HG02571 (cell line): ENCODE measurements around the gene RFFL.
"Not testable (repeated sequence)": the region's sequence is repeated elsewhere in the genome, so short reads cannot be mapped to it uniquely, and the experiment has no call there.

Experiments used
- ATAC-seq: cut with Tn5 transposase; IDR thresholded peaks from one replicate; pipeline ENCODE4 v1.9.1; 2021; ENCODE audit warnings: mild to moderate bottlenecking, moderate library complexity; ENCODE audit not compliant: unreplicated experiment

Gene RFFL

GRCh38 chr17:35063514-35064223, at the start of gene RFFL:
Gene RFFL (minus strand): TSS chr17:35063707. CDS start chr17:35026553, 37,154 bp downstream.
- ATAC-seq = peak; percentile 75

GRCh38 chr17:35110791-35111190, 47.3 kb upstream of the RFFL start:
- ATAC-seq = not testable (repeated sequence)

GRCh38 chr17:35104844-35105450, 41.4 kb upstream of the RFFL start:
- ATAC-seq = no peak

- no peak for ATAC-seq
Measured at GRCh38 chr17:35103271-35103670, 39.8 kb upstream of the RFFL start.

GRCh38 chr17:35101725-35102124, 38.2 kb upstream of the RFFL start:
- no peak for ATAC-seq

GRCh38 chr17:35101036-35101435, 37.5 kb upstream of the RFFL start:
- ATAC-seq = no peak

GRCh38 chr17:35099908-35100307, 36.4 kb upstream of the RFFL start:
- no peak for ATAC-seq

GRCh38 chr17:35097776-35098175, 34.3 kb upstream of the RFFL start:
- no peak for ATAC-seq

- no peak for ATAC-seq
Measured at GRCh38 chr17:35095741-35096140, 32.2 kb upstream of the RFFL start.

- no peak for ATAC-seq
Measured at GRCh38 chr17:35094902-35095301, 31.4 kb upstream of the RFFL start.

- ATAC-seq = not testable (repeated sequence)
Measured at GRCh38 chr17:35090707-35091106, 27.2 kb upstream of the RFFL start.

GRCh38 chr17:35089586-35090296, 26.2 kb upstream of the RFFL start:
- ATAC-seq = peak; percentile 2

- peak; percentile 65 for ATAC-seq
Measured at GRCh38 chr17:35088881-35089585, 25.5 kb upstream of the RFFL start.

- ATAC-seq = peak; percentile 7
Measured at GRCh38 chr17:35088356-35088880, 24.9 kb upstream of the RFFL start.

GRCh38 chr17:35087731-35088355, 24.3 kb upstream of the RFFL start:
- ATAC-seq = no peak

- ATAC-seq = no peak
Measured at GRCh38 chr17:35086931-35087573, 23.5 kb upstream of the RFFL start.

GRCh38 chr17:35086164-35086563, 22.7 kb upstream of the RFFL start:
- ATAC-seq = no peak

GRCh38 chr17:35084987-35085386, 21.5 kb upstream of the RFFL start:
- no peak for ATAC-seq

GRCh38 chr17:35083071-35083470, 19.6 kb upstream of the RFFL start:
- no peak for ATAC-seq

- no peak for ATAC-seq
Measured at GRCh38 chr17:35082073-35082657, 18.7 kb upstream of the RFFL start.
